ENCODE data around the gene CHST11.

DNA sequence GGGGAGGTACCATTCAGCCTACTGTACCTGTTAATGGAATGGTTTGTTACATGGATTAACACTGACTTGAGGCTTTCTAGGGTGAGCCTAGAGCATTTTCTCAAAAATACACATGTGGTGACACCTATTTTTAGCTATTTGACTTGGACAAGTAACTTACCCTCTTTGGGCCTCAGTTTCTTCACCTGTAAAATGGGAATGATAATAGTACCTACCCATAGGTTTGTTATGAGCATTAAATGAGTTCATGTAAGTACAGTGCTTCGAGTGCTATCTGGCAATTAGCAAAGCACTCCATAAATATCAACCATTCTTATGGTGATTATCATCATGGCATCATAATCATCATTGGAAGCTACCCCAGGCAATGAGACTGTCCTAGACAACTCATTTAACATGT lies 216.5 kb downstream of the CHST11 start:
- TF ChIP-seq POLR2A (IDR thresholded peaks at IDR 0.05; ENCODE audit: low read length) (no peak), GATA1 (IDR thresholded peaks at IDR 0.05; ENCODE audit: low read depth, low read length) (no peak)
